ENCODE results near the gene CD300H.
"Not testable (repeated sequence)": the region's sequence is repeated elsewhere in the genome, so short reads cannot be mapped to it uniquely, and the experiment has no call there.

Gene CD300H

DNA sequence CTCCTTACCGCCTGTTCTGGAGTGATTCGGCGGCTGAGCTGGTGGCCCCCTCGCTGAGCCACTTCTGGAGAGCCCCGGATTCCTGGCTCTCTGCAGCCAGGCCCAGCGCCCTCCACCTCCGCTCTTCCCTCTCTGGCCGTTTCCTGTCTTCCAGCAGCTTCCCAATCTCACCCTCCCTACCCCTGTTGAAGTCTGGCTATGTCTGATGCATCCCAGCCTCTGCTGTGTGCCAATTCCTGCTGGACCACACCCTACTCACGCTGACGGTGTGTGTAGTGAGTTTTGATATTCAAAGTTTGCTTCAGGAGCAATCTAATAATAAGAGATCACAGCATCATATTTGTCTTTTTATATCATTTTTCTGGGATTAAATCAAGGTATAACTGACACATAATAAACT is 15.3 kb upstream of the CD300H start:
- Histone ChIP-seq H3K27me3 (ENCODE audit: control insufficient read depth, insufficient read depth, low read length) (no peaks in the 10 kb centered on the region), H3K4me3 (ENCODE audit: low read depth, low read length) (no peak overlapping the region), H3K9ac (ENCODE audit: low read depth, low read length) (no peak overlapping the region), H3K4me1 (ENCODE audit: control insufficient read depth, insufficient read depth, low read length) (no peaks in the 10 kb centered on the region), H3K9me3 (ENCODE audit: control insufficient read depth, insufficient read depth, low read length) (no peaks in the 10 kb centered on the region), H3K36me3 (ENCODE audit: control insufficient read depth, insufficient read depth, low read length) (no peaks in the 10 kb centered on the region)

- no peaks in the 10 kb centered on the region for H3K36me3 ChIP-seq (ENCODE audit: control insufficient read depth, insufficient read depth, low read length)
- no peak overlapping the region for H3K9ac ChIP-seq (ENCODE audit: low read depth, low read length)
- no peak overlapping the region for H3K4me3 ChIP-seq (ENCODE audit: low read depth, low read length)
- no peaks in the 10 kb centered on the region for H3K27me3 ChIP-seq (ENCODE audit: control insufficient read depth, insufficient read depth, low read length)
- H3K4me1 ChIP-seq (ENCODE audit: control insufficient read depth, insufficient read depth, low read length), result no peaks in the 10 kb centered on the region
- no peaks in the 10 kb centered on the region for H3K9me3 ChIP-seq (ENCODE audit: control insufficient read depth, insufficient read depth, low read length)
Observed at GRCh38 chr17:74579900-74580299, 12.6 kb upstream of the CD300H start.

GRCh38 chr17:74578979-74579378 is 11.7 kb upstream of the CD300H start:
- Histone ChIP-seq H3K4me3 (ENCODE audit: low read depth, low read length) (no peak overlapping the region), H3K9ac (ENCODE audit: low read depth, low read length) (no peak overlapping the region), H3K4me1 (ENCODE audit: control insufficient read depth, insufficient read depth, low read length) (no peaks in the 10 kb centered on the region), H3K36me3 (ENCODE audit: control insufficient read depth, insufficient read depth, low read length) (no peaks in the 10 kb centered on the region), H3K27me3 (ENCODE audit: control insufficient read depth, insufficient read depth, low read length) (no peaks in the 10 kb centered on the region), H3K9me3 (ENCODE audit: control insufficient read depth, insufficient read depth, low read length) (no peaks in the 10 kb centered on the region)

DNA sequence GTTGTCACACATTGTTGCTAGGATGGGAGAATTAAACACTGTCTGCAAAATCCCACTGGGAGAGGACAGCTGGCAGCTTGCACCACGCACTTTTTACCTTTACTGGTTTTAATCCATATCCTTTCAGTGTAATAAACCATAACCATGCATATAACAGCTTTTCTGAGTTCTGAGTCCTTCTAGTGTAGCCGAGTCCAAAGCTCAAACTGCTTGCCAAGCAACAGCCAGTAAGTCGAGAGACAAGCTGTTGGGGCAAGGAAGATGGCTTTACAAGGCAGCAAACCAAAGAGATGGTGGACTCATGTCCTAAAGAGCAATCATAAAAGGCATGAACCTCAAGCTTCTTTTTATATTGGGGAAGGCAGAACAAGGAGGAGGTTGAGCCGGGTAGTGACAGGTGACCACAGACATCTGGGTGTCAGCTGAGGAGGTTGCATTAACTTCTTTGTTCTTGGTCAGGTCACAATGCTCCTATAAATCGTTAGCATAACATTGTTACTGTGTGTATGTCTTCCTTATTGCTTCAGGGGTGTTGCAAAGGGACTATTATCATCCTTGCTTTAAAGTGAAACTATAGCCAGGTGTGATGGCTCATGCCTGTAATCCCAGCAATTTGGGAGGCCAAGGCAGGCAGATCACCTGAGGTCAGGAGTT is 7.3 kb upstream of the CD300H start:
- Histone ChIP-seq H3K9me3 (ENCODE audit: control insufficient read depth, insufficient read depth, low read length) (no peaks in the 10 kb centered on the region), H3K9ac (ENCODE audit: low read depth, low read length) (no peak overlapping the region), H3K4me3 (ENCODE audit: low read depth, low read length) (no peak overlapping the region), H3K27me3 (ENCODE audit: control insufficient read depth, insufficient read depth, low read length) (no peaks in the 10 kb centered on the region), H3K4me1 (ENCODE audit: control insufficient read depth, insufficient read depth, low read length) (no peaks in the 10 kb centered on the region), H3K36me3 (ENCODE audit: control insufficient read depth, insufficient read depth, low read length) (no peaks in the 10 kb centered on the region)

GRCh38 chr17:74573635-74574034 is 6.3 kb upstream of the CD300H start:
- not testable (repeated sequence) for H3K27me3 ChIP-seq (ENCODE audit: control insufficient read depth, insufficient read depth, low read length); H3K36me3 ChIP-seq (ENCODE audit: control insufficient read depth, insufficient read depth, low read length); H3K4me3 ChIP-seq (ENCODE audit: low read depth, low read length); H3K4me1 ChIP-seq (ENCODE audit: control insufficient read depth, insufficient read depth, low read length); H3K9me3 ChIP-seq (ENCODE audit: control insufficient read depth, insufficient read depth, low read length); H3K9ac ChIP-seq (ENCODE audit: low read depth, low read length)

DNA sequence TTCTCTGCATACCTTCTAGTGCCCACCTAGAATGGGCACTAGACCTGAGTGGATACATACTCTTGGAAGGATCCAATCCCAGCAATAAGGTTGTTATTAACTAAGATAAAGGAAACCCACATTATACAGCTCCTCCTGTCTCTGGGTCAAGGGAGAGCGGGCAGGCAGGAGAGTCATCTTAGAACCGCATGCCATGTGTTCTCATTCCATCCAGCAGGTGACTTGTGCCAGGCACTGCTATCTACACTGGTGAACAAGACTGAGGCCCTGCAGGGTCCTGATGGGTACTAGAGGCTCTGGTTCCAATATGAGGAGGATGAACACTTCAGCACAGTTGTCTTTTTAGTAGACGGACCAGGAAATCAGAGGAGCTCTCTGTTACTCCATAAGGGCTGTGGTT is 5.9 kb upstream of the CD300H start:
- Histone ChIP-seq H3K36me3 (ENCODE audit: control insufficient read depth, insufficient read depth, low read length) (no peaks in the 10 kb centered on the region), H3K4me3 (ENCODE audit: low read depth, low read length) (no peak overlapping the region), H3K9ac (ENCODE audit: low read depth, low read length) (no peak overlapping the region), H3K27me3 (ENCODE audit: control insufficient read depth, insufficient read depth, low read length) (no peaks in the 10 kb centered on the region), H3K4me1 (ENCODE audit: control insufficient read depth, insufficient read depth, low read length) (no peaks in the 10 kb centered on the region), H3K9me3 (ENCODE audit: control insufficient read depth, insufficient read depth, low read length) (no peaks in the 10 kb centered on the region)

- no peak overlapping the region for H3K4me3 ChIP-seq (ENCODE audit: low read depth, low read length)
- H3K36me3 ChIP-seq (ENCODE audit: control insufficient read depth, insufficient read depth, low read length), result no peaks in the 10 kb centered on the region
- no peaks in the 10 kb centered on the region for H3K27me3 ChIP-seq (ENCODE audit: control insufficient read depth, insufficient read depth, low read length)
- no peaks in the 10 kb centered on the region for H3K9me3 ChIP-seq (ENCODE audit: control insufficient read depth, insufficient read depth, low read length)
- no peak overlapping the region for H3K9ac ChIP-seq (ENCODE audit: low read depth, low read length)
- H3K4me1 ChIP-seq (ENCODE audit: control insufficient read depth, insufficient read depth, low read length), result no peaks in the 10 kb centered on the region
Observed at GRCh38 chr17:74571621-74572270, 4.4 kb upstream of the CD300H start.

GRCh38 chr17:74569020-74570003 is 2.0 kb upstream of the CD300H start:
- Histone ChIP-seq H3K4me1 (ENCODE audit: control insufficient read depth, insufficient read depth, low read length) (no peaks in the 10 kb centered on the region), H3K9ac (ENCODE audit: low read depth, low read length) (no peak overlapping the region), H3K9me3 (ENCODE audit: control insufficient read depth, insufficient read depth, low read length) (no peaks in the 10 kb centered on the region), H3K4me3 (ENCODE audit: low read depth, low read length) (no peak overlapping the region), H3K36me3 (ENCODE audit: control insufficient read depth, insufficient read depth, low read length) (no peaks in the 10 kb centered on the region), H3K27me3 (ENCODE audit: control insufficient read depth, insufficient read depth, low read length) (no peaks in the 10 kb centered on the region)

DNA sequence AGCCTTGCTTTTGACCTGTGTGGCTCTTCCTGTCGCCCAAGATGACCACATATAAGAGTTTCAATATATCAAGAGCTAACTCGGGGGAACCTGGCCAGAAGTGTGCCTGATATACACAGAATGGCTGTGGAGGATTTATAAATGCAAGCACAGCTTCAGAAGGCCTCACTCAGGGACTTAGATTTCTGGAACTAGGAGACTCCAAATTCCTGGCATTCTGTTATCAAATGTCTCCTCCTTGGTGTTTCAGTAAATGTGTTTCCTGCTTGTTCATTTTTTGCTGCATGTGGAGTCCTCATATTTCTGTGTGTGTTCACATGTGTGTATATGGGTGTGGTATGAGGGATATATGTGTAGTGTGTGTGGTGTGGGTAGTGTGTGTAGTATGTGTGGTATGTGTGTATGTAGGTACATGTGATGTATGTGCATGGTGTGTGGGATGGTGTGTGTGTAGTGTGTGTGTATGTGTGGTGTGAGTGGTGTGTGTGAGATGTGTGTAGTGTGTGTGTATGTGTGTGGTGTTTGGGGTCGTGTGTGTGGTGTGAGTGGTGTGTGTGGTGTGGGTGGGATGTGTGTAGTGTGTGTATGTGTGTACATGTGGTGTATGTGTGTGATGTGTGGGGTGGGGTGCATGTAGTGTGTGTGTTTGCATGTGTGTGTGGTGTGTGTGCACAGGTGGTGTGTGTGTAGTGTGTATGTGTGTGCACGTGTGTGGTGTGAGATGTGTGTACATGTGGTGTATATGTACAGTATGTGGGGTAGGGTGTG is 981 bp upstream of the CD300H start:
- Histone ChIP-seq H3K36me3 (ENCODE audit: control insufficient read depth, insufficient read depth, low read length) (no peaks in the 10 kb centered on the region), H3K9ac (ENCODE audit: low read depth, low read length) (no peak overlapping the region), H3K9me3 (ENCODE audit: control insufficient read depth, insufficient read depth, low read length) (no peaks in the 10 kb centered on the region), H3K4me3 (ENCODE audit: low read depth, low read length) (no peak overlapping the region), H3K27me3 (ENCODE audit: control insufficient read depth, insufficient read depth, low read length) (no peaks in the 10 kb centered on the region), H3K4me1 (ENCODE audit: control insufficient read depth, insufficient read depth, low read length) (no peaks in the 10 kb centered on the region)

- Histone ChIP-seq H3K4me3 (ENCODE audit: low read depth, low read length) (no peak overlapping the region), H3K9ac (ENCODE audit: low read depth, low read length) (no peak overlapping the region), H3K9me3 (ENCODE audit: control insufficient read depth, insufficient read depth, low read length) (no peaks in the 10 kb centered on the region), H3K27me3 (ENCODE audit: control insufficient read depth, insufficient read depth, low read length) (no peaks in the 10 kb centered on the region), H3K36me3 (ENCODE audit: control insufficient read depth, insufficient read depth, low read length) (no peaks in the 10 kb centered on the region), H3K4me1 (ENCODE audit: control insufficient read depth, insufficient read depth, low read length) (no peaks in the 10 kb centered on the region)
Observed at GRCh38 chr17:74566132-74566753, 1.1 kb downstream of the CD300H start.

GRCh38 chr17:74565126-74565525 is 2.2 kb downstream of the CD300H start:
- Histone ChIP-seq H3K9ac (ENCODE audit: low read depth, low read length) (no peak overlapping the region), H3K4me3 (ENCODE audit: low read depth, low read length) (no peak overlapping the region), H3K27me3 (ENCODE audit: control insufficient read depth, insufficient read depth, low read length) (peaks cover 3% of the 10 kb centered on the region), H3K4me1 (ENCODE audit: control insufficient read depth, insufficient read depth, low read length) (no peaks in the 10 kb centered on the region), H3K9me3 (ENCODE audit: control insufficient read depth, insufficient read depth, low read length) (no peaks in the 10 kb centered on the region), H3K36me3 (ENCODE audit: control insufficient read depth, insufficient read depth, low read length) (no peaks in the 10 kb centered on the region)
